HepG2 (cell line): ENCODE results near the gene PSMB9. TPM values are rescaled to one million over a fixed set of nuclear protein-coding genes. Genes with fewer than 3 reads are reported as not detected.

ENCODE experiments used
- BCLAF1 ChIP-seq: fragments of 450-650 bp; IDR thresholded peaks from 2 replicates; pipeline ENCODE4 v1.6.1; 2017; ENCODE audit warnings: mild to moderate bottlenecking
- ELF4 ChIP-seq: sonication (generic); formaldehyde crosslinking; IDR thresholded peaks from 2 replicates; pipeline ENCODE4 v1.5.0; 2020; ENCODE audit warnings: missing genetic modification reagents, mild to moderate bottlenecking, moderate library complexity, borderline replicate concordance
- FOXA1 ChIP-seq, 2 experiments: fragments of 450-650 bp in 1 of 2; sonication (generic) in 1 of 2; formaldehyde crosslinking in 1 of 2; IDR thresholded peaks; 2 replicates each; pipeline versions ENCODE4 v1.4.0 to v1.6.1; 2016 to 2020; ENCODE audit warnings: missing genetic modification reagents in 1 of 2
- GABPB1 ChIP-seq: IDR thresholded peaks from 2 replicates; pipeline ENCODE4 v1.6.1; 2016; ENCODE audit warnings: mild to moderate bottlenecking, missing genetic modification reagents, moderate library complexity, missing compliant biosample characterization
- HDAC6 ChIP-seq: fragments of 200-600 bp; sonication (generic); IDR thresholded peaks from 2 replicates; pipeline ENCODE4 v1.7.0; 2017; ENCODE audit warnings: mild to moderate bottlenecking, antibody characterized with exemption, low read length, low read depth
- HES4 ChIP-seq: sonication (generic); formaldehyde crosslinking; IDR thresholded peaks from 2 replicates; pipeline ENCODE4 v1.9.0; 2021; ENCODE audit warnings: mild to moderate bottlenecking, missing genetic modification reagents, borderline replicate concordance
- HOXA9 ChIP-seq: sonication (generic); formaldehyde crosslinking; IDR thresholded peaks from 2 replicates; pipeline ENCODE4 v1.8.1; 2022; ENCODE audit warnings: missing genetic modification reagents, mild to moderate bottlenecking, moderate library complexity, borderline replicate concordance
- MAFG ChIP-seq: sonication (generic); formaldehyde crosslinking; IDR thresholded peaks from 2 replicates; pipeline ENCODE4 v1.5.1; 2020; ENCODE audit warnings: mild to moderate bottlenecking, missing genetic modification reagents
- NFRKB ChIP-seq: fragments of 450-650 bp; IDR thresholded peaks from 2 replicates; pipeline ENCODE4 v1.6.1; 2017
- THAP8 ChIP-seq: sonication (generic); formaldehyde crosslinking; IDR thresholded peaks from 2 replicates; pipeline ENCODE4 v1.5.1; 2020; ENCODE audit warnings: missing genetic modification reagents, mild to moderate bottlenecking, borderline replicate concordance
- TSC22D2 ChIP-seq: sonication (generic); formaldehyde crosslinking; IDR thresholded peaks from 2 replicates; pipeline ENCODE4 v1.5.1; 2020; ENCODE audit warnings: missing genetic modification reagents, mild to moderate bottlenecking, borderline replicate concordance
- ZBTB39 ChIP-seq: sonication (generic); formaldehyde crosslinking; IDR thresholded peaks from 2 replicates; pipeline ENCODE4 v1.5.0; 2020; ENCODE audit warnings: missing genetic modification reagents
- ZEB1 ChIP-seq: IDR thresholded peaks from 2 replicates; pipeline ENCODE4 v1.6.1; 2012; ENCODE audit warnings: mild to moderate bottlenecking, low read depth, inconsistent platforms; ENCODE audit not compliant: insufficient replicate concordance
- ZKSCAN1 ChIP-seq: fragments of 150-350 bp; IDR thresholded peaks from 2 replicates; pipeline ENCODE4 v1.6.1; 2014; ENCODE audit warnings: low read length
- ZMAT3 ChIP-seq: sonication (generic); formaldehyde crosslinking; conservative IDR thresholded peaks from 2 replicates; pipeline ENCODE4 v1.7.0; 2021; ENCODE audit warnings: missing genetic modification reagents
- ZNF660 ChIP-seq: sonication (generic); formaldehyde crosslinking; IDR thresholded peaks from 2 replicates; pipeline ENCODE4 v1.5.1; 2020; ENCODE audit warnings: mild to moderate bottlenecking, low read depth, missing genetic modification reagents, borderline replicate concordance
- ZNF776 ChIP-seq: sonication (generic); formaldehyde crosslinking; IDR thresholded peaks from 2 replicates; pipeline ENCODE4 v1.4.0; 2020; ENCODE audit warnings: mild to moderate bottlenecking, missing genetic modification reagents
- polyA plus RNA-seq, 8 experiments: library from polyadenylated mRNA; depleted of rRNA in 3 of 8; stranded (reverse) in 7 of 8; unstranded in 1 of 8; fragments of >200 nt; fragmentation: Illumina TruSeq in 4 of 8; extraction: Trizol in 4 of 8; gene quantifications; 2 replicates each; pipeline versions ENCODE4 v1.2.1 to v1.2.3, GENCODE V29; 2011 to 2016; ENCODE audit warnings: low read depth in 4 of 8, missing spikeins in 1 of 8, mixed read lengths in 1 of 8; ENCODE audit not compliant: insufficient read depth in 1 of 8
- total RNA-seq, 5 experiments: library from RNA; depleted of rRNA; stranded (reverse); fragments of >200 nt; fragmentation: Illumina TruSeq; extraction: Trizol; gene quantifications; 2 replicates each; pipeline ENCODE4 v1.2.3, GENCODE V29; 2016; ENCODE audit warnings: low read depth in 1 of 5
- TF ChIP-seq, protein P1 (sequence below): sonication (generic); formaldehyde crosslinking; IDR thresholded peaks from 2 replicates; pipeline ENCODE4 v1.4.0; 2020; ENCODE audit warnings: missing genetic modification reagents
- TF ChIP-seq, protein P2 (sequence below): conservative IDR thresholded peaks from 2 replicates; pipeline ENCODE4 v1.6.1; 2018; ENCODE audit warnings: missing genetic modification reagents

PSMB9 gene
- total and polyA plus RNA-seq, 2 of the 13 experiments (the other 11 are each of a cell fraction or from before 2014, with no cell fraction given) = 15.6 to 16.0 TPM

- TF ChIP-seq, protein P1, sequence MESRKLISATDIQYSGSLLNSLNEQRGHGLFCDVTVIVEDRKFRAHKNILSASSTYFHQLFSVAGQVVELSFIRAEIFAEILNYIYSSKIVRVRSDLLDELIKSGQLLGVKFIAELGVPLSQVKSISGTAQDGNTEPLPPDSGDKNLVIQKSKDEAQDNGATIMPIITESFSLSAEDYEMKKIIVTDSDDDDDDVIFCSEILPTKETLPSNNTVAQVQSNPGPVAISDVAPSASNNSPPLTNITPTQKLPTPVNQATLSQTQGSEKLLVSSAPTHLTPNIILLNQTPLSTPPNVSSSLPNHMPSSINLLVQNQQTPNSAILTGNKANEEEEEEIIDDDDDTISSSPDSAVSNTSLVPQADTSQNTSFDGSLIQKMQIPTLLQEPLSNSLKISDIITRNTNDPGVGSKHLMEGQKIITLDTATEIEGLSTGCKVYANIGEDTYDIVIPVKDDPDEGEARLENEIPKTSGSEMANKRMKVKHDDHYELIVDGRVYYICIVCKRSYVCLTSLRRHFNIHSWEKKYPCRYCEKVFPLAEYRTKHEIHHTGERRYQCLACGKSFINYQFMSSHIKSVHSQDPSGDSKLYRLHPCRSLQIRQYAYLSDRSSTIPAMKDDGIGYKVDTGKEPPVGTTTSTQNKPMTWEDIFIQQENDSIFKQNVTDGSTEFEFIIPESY (CRISPR knock-in tag) = no peak
- TF ChIP-seq BCLAF1 = no peak
- no peak for TF ChIP-seq NFRKB
- TF ChIP-seq ZNF776 (CRISPR knock-in tag) = no peak
- no peak for TF ChIP-seq ZNF660 (CRISPR knock-in tag)
- TF ChIP-seq ZEB1 = no peak
- TF ChIP-seq ZBTB39 (CRISPR knock-in tag) = no peak
- peak; percentile 74; the same call in 1 of the 2 replicates for TF ChIP-seq ZMAT3
- TF ChIP-seq HOXA9 (CRISPR knock-in tag) = 0 out of 2 replicates have a peak, but pooled peaks have one; percentile 34
- no peak for TF ChIP-seq HDAC6
- no peak for TF ChIP-seq ZKSCAN1
- TF ChIP-seq, protein P2, sequence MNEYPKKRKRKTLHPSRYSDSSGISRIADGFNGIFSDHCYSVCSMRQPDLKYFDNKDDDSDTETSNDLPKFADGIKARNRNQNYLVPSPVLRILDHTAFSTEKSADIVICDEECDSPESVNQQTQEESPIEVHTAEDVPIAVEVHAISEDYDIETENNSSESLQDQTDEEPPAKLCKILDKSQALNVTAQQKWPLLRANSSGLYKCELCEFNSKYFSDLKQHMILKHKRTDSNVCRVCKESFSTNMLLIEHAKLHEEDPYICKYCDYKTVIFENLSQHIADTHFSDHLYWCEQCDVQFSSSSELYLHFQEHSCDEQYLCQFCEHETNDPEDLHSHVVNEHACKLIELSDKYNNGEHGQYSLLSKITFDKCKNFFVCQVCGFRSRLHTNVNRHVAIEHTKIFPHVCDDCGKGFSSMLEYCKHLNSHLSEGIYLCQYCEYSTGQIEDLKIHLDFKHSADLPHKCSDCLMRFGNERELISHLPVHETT = 0 out of 2 replicates have a peak, but pooled peaks have one; percentile 8
- no peak for TF ChIP-seq MAFG
- TF ChIP-seq THAP8 (CRISPR knock-in tag) = no peak
- TF ChIP-seq ELF4 = no peak
- no peak for TF ChIP-seq TSC22D2 (CRISPR knock-in tag)
- no peak for TF ChIP-seq FOXA1 (IDR thresholded peaks at IDR 0.05)
- no peak for TF ChIP-seq FOXA1 (CRISPR knock-in tag; IDR thresholded peaks at IDR 0.05)
- TF ChIP-seq HES4 = no peak
- TF ChIP-seq GABPB1 (CRISPR knock-in tag) = peak; percentile 53; the same call in 1 of the 2 replicates
Observed at GRCh38 chr6:32852844-32853540, 1.0 kb upstream of the PSMB9 start (continued).
